ENCODE data around the gene ARHGEF19. TPM values are rescaled to one million over a fixed set of nuclear protein-coding genes. Genes with fewer than 3 reads are reported as not detected.
A peak's percentile ranks its signal among the peaks of the same experiment; 100 is the strongest.

ARHGEF19 gene
- total and polyA plus RNA-seq, 2 of the 13 experiments (the other 11 are each of a cell fraction or from before 2014, with no cell fraction given): 1.7 to 1.8 TPM

GRCh38 chr1:16206547-16207317 is 5.7 kb downstream of the ARHGEF19 start (continued):
- no peak for TF ChIP-seq ZNF570 (CRISPR knock-in tag; IDR thresholded peaks at IDR 0.05; ENCODE audit: borderline replicate concordance)
- TF ChIP-seq ZNF770 (CRISPR knock-in tag; IDR thresholded peaks at IDR 0.05): 0 out of 2 replicates have a peak, but pooled peaks have one; percentile 36
- TF ChIP-seq ZBTB39 (CRISPR knock-in tag; IDR thresholded peaks at IDR 0.05): no peak
- TF ChIP-seq RFXAP (CRISPR knock-in tag; IDR thresholded peaks at IDR 0.05; ENCODE audit: borderline replicate concordance): peak; percentile 74; the same call in 1 of the 2 replicates
- no peak for TF ChIP-seq EED (CRISPR knock-in tag; IDR thresholded peaks at IDR 0.05)
- TF ChIP-seq ZNF563 (CRISPR knock-in tag; IDR thresholded peaks at IDR 0.05): peak; percentile 84
- 0 out of 2 replicates have a peak, but pooled peaks have one; percentile 41 for TF ChIP-seq TARDBP (CRISPR knock-in tag; IDR thresholded peaks at IDR 0.05)
- no peak for TF ChIP-seq SMARCC2 (IDR thresholded peaks at IDR 0.05)
- TF ChIP-seq HHEX (CRISPR knock-in tag; IDR thresholded peaks at IDR 0.05): no peak
- TF ChIP-seq AHDC1 (CRISPR knock-in tag; IDR thresholded peaks at IDR 0.05; ENCODE audit: borderline replicate concordance): 0 out of 2 replicates have a peak, but pooled peaks have one; percentile 36
- TF ChIP-seq ERF (CRISPR knock-in tag; IDR thresholded peaks at IDR 0.05): peak; percentile 10; the same call in 1 of the 2 replicates
- TF ChIP-seq ZNF737 (CRISPR knock-in tag; IDR thresholded peaks at IDR 0.05; ENCODE audit: borderline replicate concordance): no peak
- no peak for TF ChIP-seq ZNF775 (CRISPR knock-in tag; IDR thresholded peaks at IDR 0.05; ENCODE audit: borderline replicate concordance)
- no peak for TF ChIP-seq TCF12 (IDR thresholded peaks at IDR 0.05)
- 0 out of 2 replicates have a peak, but pooled peaks have one; percentile 23 for TF ChIP-seq TCF12 (CRISPR knock-in tag; IDR thresholded peaks at IDR 0.05)
- TF ChIP-seq ZKSCAN8 (CRISPR knock-in tag; IDR thresholded peaks at IDR 0.05; ENCODE audit: borderline replicate concordance): no peak
- TF ChIP-seq HES4 (CRISPR knock-in tag; IDR thresholded peaks at IDR 0.05; ENCODE audit: borderline replicate concordance): no peak
- peak; percentile 70; the same call in 1 of the 2 replicates for TF ChIP-seq ZNF670 (CRISPR knock-in tag; IDR thresholded peaks at IDR 0.05; ENCODE audit: borderline replicate concordance)
- TF ChIP-seq ZNF780A (CRISPR knock-in tag; IDR thresholded peaks at IDR 0.05): no peak
- TF ChIP-seq ZNF543 (CRISPR knock-in tag; IDR thresholded peaks at IDR 0.05): no peak

All from HepG2 (cell line).